Activated CD4-positive, CD25-positive, alpha-beta regulatory T cell treated with anti-CD3 and anti-CD28 coated beads, Interleukin-2, amount 50 U/mL, for 24 hours (primary cell): Measurements from ENCODE around the gene CTNNA2.
"Not testable (repeated sequence)": the region's sequence is repeated elsewhere in the genome, so short reads cannot be mapped to it uniquely, and the experiment has no call there.

Experiments
- ATAC-seq, 2 donors: fragments of 150-1000 bp; cut with Tn5 transposase; one replicate each; pipeline ENCODE4 v1.10.0; 2021; ENCODE audit warnings: mild to moderate bottlenecking in 1 of 2, moderate library complexity in 1 of 2

Gene CTNNA2

GRCh38 chr2:80154231-80154915, 641.5 kb downstream of the CTNNA2 start:
- ATAC-seq, result no peak

DNA sequence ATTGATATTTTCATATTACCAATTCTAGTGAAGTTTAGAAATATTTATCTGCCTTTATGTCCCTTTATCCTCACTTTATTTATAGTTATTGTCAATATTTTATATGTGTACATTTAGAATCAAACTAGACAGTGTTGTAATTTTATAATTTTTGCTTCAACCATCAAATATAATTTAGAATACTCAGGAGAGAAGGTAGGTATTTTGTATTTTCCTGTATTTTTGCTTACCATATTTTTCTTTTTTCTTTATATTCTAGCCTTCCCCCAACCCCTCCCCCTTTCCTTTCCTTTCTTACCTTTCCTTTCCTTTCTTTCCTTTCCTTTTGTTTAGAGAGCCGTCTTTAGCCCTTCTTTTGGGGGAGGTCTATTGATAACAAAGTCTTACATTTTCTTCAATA, 651.5 kb downstream of the CTNNA2 start:
- no peak for ATAC-seq

DNA sequence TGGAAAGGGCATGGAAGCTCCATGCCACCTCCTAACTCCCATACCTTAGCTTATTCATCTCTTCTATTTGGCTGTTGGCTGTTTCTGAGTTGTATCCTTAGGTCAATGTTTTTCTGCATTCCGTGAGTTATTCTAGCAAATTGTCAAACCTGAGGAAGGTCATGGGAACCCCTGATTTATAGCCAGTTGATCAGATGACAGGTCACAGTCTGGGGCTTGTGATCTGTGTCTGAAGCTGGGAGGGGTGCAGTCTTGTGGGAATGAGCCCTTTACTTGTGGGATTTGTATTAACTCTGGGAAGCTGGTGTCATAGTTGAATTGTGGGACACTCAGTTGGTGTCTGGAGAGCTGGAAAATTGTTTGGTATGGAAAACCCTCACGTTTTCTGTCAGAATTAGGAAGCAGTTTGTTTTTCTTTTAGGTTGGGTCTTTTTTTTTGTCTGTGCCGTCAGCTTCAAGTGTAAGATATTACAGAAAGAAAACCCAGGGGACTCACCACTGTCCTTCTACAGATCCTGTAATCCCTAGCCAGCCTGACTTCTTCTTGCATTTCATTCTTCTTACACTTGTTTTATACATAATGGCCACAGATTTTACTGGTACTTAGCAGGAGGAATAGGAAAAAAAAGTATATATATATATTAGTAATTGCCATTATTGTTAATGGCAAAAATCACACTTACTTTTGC, 653.8 kb downstream of the CTNNA2 start:
- no peak for ATAC-seq

GRCh38 chr2:80167284-80167808, 654.5 kb downstream of the CTNNA2 start:
- ATAC-seq, result no peak

- ATAC-seq, result no peak
These were observed 655.2 kb downstream of the CTNNA2 start for GRCh38 chr2:80168037-80168436.

DNA sequence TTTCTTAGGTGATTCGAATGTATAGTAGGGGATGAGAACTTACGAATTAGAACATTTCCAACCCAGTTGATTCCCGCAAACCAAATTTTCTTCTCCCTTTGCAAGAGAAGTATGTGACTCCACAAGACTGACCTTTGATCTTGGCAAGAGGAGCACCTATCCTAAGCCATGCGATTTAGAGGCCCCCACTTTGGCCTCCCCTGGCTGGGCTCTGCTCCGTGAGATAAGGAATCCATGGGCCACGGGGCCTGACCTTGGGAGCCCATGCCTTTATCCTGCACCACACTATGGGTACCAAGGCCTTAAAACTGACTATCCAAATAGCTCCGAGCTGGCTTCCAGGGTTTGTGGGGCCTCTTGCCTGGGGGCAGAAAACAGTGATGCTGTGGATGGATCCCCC, 656.0 kb downstream of the CTNNA2 start:
- no peak for ATAC-seq

DNA sequence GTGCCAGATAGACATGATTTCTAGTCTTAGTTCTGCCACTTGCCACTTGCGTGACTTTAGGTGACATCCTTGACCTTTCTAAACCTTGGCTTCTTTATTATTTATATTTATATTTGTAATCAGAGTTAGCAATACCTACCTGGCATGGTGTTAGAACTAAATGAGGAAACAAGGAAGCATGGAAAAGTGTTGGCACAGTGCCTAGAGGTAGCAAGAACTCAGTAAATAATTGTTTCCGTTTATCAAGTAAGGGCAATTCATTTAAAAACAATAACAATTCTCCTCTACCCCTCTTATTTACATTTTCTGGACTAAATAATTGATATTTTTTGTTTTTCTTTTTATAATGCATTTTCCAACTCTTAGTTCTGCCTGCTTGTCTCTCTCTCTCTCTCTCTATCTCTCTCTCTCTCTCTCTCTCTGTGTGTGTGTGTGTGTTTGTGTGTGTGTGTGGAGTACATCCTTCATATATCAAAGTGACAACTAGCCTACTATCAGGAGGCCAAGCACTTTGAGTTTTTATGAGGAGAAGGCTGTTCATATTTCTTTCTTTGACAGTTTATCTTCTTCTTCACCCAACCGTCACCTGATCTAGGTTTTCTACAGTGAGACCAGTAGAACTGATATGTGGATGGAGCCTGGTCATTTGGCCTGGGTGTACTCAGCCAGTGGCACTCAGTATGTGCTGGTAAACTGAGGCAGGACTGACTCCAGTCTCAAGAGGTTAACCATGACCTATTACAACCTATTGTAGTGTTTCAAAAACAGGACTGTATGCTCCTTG, 657.2 kb downstream of the CTNNA2 start:
- no peak for ATAC-seq

DNA sequence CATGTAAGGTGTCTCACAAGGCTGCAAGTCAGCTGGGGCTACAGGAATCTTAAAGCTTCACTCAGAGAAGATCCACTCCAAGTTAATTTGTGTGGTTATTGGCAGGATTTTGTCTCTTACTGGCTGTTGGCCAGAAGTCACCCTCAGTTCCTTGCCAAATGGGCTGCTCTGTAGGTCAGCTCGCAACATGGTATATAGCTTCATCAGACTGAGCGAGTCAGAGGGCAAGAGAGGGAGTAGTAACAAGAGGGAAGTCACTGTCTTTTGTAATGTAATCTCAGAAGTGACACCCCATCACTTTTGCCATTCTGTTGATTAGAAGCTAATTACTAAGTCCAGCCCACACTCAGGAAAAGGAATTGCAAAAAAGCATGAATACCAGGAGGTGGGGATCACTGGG, 672.2 kb downstream of the CTNNA2 start:
- no peak for ATAC-seq

DNA sequence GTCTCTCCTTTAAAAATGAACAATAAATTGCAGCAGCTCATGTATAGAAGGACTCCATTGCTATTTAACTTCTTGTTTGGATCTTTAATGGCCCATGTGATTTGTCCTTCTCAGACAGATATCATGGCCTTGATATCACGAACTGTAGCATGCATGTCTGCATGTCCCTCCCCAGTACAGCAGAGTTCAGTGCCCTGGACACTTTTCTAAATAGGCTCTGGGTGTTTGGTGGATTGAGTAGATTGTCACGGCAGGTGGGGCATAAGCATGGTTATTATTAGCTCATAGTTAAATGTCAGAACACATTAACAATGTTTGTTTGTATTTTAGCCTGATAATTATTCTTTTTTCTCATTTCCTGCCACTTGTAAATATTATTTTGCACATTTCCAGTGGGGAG, 673.4 kb downstream of the CTNNA2 start:
- no peak for ATAC-seq

DNA sequence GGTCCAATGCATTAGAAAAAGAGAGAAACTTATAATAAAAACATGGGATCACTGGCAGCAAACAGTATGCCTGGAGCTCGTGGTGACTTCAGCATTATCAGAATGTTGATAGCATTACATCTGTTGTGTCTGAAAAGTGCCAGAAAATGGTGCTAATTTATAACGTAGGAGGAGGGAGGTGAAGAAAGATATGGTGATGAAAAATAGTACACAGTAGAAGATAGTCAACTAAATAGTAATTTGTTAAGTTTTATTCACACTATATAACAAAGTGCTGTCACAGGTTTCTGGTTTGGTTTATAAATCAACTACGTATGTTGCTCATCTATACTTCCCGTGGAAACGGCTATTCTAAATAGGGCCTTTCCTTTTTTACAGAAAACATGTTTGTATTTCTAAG, 674.3 kb downstream of the CTNNA2 start:
- ATAC-seq, result no peak

DNA sequence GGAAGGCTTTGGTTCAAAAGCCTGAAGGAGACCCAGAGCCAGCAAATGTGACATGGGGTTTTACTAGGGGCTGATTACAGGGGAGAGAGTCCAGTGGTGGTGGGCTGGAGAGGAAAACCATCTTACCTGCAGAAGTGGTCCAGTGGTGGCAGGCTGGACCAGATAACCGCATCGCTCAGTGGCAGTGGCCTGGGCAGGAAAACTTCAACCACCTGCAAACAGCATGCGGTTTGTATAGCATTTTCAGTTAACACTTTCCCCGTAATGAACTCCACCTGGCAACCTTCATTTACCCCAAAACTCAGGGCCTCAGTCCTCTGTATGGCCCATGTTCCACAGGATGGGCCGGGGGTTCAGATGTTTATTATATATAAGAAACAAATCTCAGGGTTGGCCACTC, 677.3 kb downstream of the CTNNA2 start:
- ATAC-seq, result no peak

- no peak for ATAC-seq
These were observed 680.7 kb downstream of the CTNNA2 start for GRCh38 chr2:80193566-80193965.

- no peak for ATAC-seq
These were observed 682.2 kb downstream of the CTNNA2 start for GRCh38 chr2:80195034-80195433.

GRCh38 chr2:80198042-80198441, 685.2 kb downstream of the CTNNA2 start:
- no peak for ATAC-seq

GRCh38 chr2:80199504-80199903, 686.7 kb downstream of the CTNNA2 start:
- ATAC-seq, result no peak

DNA sequence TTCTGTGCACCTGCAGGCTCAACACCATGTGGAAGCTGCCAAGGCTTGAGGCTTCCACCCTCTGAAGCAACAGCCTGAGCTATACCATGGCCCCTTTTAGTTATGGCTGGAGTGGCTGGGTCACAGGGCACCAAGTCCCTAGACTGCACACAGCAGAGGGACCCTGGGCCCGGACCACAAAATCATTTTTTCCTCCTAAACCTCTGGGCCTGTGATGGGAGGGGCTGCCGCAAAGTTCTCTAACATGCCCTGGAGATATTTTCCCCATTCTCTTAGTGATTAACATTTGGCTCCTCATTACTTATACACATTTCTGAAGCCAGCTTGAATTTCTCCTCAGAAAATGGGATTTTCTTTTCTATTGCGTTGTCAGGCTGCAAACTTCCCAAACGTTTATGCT, 691.1 kb downstream of the CTNNA2 start:
- not testable (repeated sequence) for ATAC-seq

DNA sequence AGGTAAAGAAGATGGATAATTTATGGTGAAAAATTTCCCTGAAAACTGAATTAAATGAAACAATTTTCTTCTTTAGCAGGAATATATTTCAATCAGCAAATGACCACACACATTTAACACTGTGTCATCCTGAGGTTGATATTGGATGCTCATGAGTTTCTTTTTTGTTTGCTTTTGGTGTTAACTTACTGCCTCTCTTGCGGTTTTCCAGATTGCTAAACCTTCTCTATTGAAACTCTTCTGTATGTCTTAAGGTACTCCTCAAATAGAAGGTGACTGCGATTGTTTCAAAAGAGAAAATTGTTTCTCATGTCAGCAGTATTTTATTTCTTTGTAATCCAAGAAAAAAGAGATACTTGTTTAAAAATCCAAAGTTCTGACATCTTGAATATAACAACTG, 692.6 kb downstream of the CTNNA2 start:
- ATAC-seq, result no peak

- no peak for ATAC-seq
These were observed 696.6 kb downstream of the CTNNA2 start for GRCh38 chr2:80209458-80209857.

DNA sequence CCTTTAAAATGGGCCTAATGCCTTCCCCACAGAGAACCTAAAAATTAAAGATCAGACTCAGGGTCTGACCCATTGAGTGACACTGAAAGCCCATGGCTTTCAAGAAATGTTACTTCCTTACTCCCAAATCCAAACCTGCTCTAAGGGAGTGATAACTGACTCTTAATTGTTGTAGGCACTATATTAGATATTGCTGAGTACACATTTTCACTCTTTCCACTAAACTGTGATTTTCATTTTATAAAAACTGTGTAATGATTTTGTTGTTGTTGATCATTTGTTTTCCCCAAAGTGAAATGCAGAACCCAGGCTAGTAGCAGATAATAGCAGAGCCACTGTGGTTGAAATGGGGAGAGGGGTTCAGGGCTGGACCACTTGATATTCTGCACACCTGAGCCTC, 704.6 kb downstream of the CTNNA2 start:
- ATAC-seq, result no peak

DNA sequence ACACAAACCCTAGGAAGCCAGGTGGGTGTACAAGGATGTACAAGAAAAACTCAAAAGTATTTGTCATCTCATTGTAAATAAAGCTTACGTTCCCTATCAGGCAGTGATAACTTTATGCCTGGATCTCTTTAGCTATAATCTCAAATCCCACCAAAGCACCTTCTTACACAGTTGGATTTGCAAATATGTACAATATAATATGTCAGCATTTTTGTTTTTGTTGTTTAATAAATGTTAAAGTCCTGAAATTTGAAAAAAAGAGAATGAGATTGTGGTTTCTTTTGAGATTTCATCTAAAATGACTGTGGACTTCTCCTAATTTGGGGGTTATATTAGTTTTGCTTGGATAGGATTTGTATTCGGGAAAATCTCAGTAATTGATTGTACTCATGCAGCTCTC, 709.8 kb downstream of the CTNNA2 start:
- no peak for ATAC-seq

- ATAC-seq, result no peak
These were observed 718.6 kb downstream of the CTNNA2 start for GRCh38 chr2:80231421-80231820.

DNA sequence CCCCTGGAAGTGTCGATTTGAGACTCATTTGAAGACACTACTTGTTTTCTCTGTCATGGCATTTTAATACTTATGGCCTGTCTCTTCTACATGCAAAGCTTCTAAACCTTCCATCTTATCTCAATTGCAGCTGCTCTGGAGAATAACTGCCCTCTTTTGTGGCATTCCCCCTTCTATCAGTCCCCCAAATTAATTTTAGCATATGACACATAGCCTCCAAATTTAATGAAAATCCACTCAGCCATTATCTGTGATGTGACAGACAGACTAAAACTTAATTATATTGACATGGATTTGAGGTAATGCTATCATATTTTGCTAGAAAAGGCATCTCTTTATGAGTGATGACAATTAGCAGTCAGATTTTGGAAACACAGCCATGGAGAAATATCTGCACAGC, 720.5 kb downstream of the CTNNA2 start:
- no peak for ATAC-seq

DNA sequence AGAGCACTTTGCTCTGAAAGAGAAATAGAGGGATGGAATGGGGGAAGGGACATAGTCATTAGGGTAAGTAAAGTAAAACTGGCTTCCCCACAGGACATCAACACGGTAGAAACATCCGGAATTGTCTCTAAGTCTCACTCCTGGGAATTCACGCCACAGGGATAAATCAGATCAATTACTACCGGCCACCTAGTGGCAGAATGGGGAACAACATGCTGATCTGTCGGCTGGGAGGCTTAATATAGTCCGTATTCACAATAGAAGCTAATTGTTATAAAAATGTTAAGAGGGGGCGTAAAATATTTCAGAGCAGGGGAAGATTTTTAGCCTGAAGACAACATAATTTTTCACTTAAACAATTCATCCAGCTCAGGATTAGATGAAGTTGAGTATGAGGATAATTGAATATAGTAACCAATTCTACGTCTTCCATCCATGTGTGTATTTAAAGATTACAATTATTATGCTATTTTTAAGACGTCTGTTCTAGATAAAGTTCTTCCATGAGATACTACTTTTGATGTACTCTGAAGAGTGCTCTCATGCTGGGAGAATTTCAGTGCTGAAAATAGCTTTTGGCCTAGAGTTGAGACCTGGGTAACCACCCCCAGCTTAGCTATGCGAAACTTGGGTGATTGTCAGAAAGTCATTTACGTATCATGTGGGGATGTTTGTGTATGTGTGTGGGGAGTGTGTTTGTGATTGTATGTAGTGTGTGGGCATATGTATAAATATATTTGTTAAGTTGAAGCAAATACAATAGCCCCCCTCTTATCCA, 726.0 kb downstream of the CTNNA2 start:
- no peak for ATAC-seq
